PFSK-1 (cell line): ENCODE data around the gene CKAP2L.

Experiments
- FOXP2 ChIP-seq: optimal IDR thresholded peaks from 2 replicates; pipeline ENCODE3; 2011; ENCODE audit warnings: borderline replicate concordance, control low read depth, inconsistent platforms; ENCODE audit not compliant: insufficient read depth; ENCODE audit errors: extremely low read length, extremely low read depth
- POLR2AphosphoS5 ChIP-seq: IDR thresholded peaks from 2 replicates; pipeline ENCODE4 v1.6.1; 2012; ENCODE audit warnings: low read depth, mild to moderate bottlenecking, control low read depth, low read length, moderate library complexity
- REST ChIP-seq, 2 experiments: IDR thresholded peaks; 2 replicates each; pipeline versions ENCODE4 v1.6.1 to v1.8.0; 2011 to 2012; ENCODE audit warnings: low read depth in 2 of 2, low read length in 2 of 2, control low read depth in 1 of 2, inconsistent platforms in 1 of 2, mild to moderate bottlenecking in 1 of 2, moderate library complexity in 1 of 2; ENCODE audit not compliant: insufficient read depth in 1 of 2
- SIN3A ChIP-seq: IDR thresholded peaks from 2 replicates; pipeline ENCODE4 v1.6.1; 2012; ENCODE audit warnings: mild to moderate bottlenecking, low read length, moderate library complexity, borderline replicate concordance; ENCODE audit not compliant: insufficient read depth
- TAF1 ChIP-seq: IDR thresholded peaks from 2 replicates; pipeline ENCODE4 v1.6.1; 2012; ENCODE audit warnings: low read length, control low read depth, borderline replicate concordance; ENCODE audit not compliant: insufficient read depth

GRCh38 chr2:112708968-112709367 lies 55.4 kb downstream of the CKAP2L start:
- TF ChIP-seq POLR2AphosphoS5, result no peak
- TF ChIP-seq TAF1, result no peak
- TF ChIP-seq REST (IDR thresholded peaks at IDR 0.05; ENCODE audit: insufficient read depth in 1 of 2, low read depth in 2 of 2, low read length in 2 of 2), result no peak
- no peak for TF ChIP-seq FOXP2
- no peak for TF ChIP-seq SIN3A
